K562 (cell line): Measurements from ENCODE around the gene NSUN6. TPM values are rescaled to one million over a fixed set of nuclear protein-coding genes. Genes with fewer than 3 reads are reported as not detected.

ENCODE experiments used
- KDM5B ChIP-seq: fragments of 200-600 bp; sonication (generic); IDR thresholded peaks from 2 replicates; pipeline ENCODE4 v1.6.1; 2012; ENCODE audit warnings: low read depth, mild to moderate bottlenecking, moderate library complexity, low read length, control low read depth, inconsistent platforms; ENCODE audit not compliant: insufficient replicate concordance
- SAFB ChIP-seq: fragments of 200-400 bp; formaldehyde crosslinking; IDR thresholded peaks from 2 replicates; pipeline ENCODE4 v1.6.1; 2017; ENCODE audit warnings: low read depth, low read length, borderline replicate concordance
- SMAD3 ChIP-seq: fragments of 450-650 bp; formaldehyde crosslinking; conservative IDR thresholded peaks from 2 replicates; pipeline ENCODE4 v1.4.0; 2020; ENCODE audit warnings: mild to moderate bottlenecking
- TAF7 ChIP-seq: fragments of 450-650 bp; IDR thresholded peaks from 2 replicates; pipeline ENCODE4 v1.6.1; 2016; ENCODE audit warnings: missing genetic modification characterization, missing compliant biosample characterization
- ZNF75A ChIP-seq: fragments of 450-650 bp; formaldehyde crosslinking; IDR thresholded peaks from 2 replicates; pipeline ENCODE4 v1.4.0; 2020; ENCODE audit warnings: mild to moderate bottlenecking
- polyA plus RNA-seq, 8 experiments: library from polyadenylated mRNA; depleted of rRNA in 4 of 8; stranded (reverse) in 5 of 8; unstranded in 3 of 8; fragments of >200 nt; fragmentation: Nextera tagmentation in 2 of 8; fragmentation: Illumina TruSeq in 1 of 8; extraction: Ambion mirVana in 2 of 8; extraction: Trizol in 1 of 8; gene quantifications; 2 replicates each; pipeline versions ENCODE4 v1.2.1 to v1.2.3, GENCODE V29; 2011 to 2014; ENCODE audit warnings: inconsistent platforms in 1 of 8, missing spikeins in 1 of 8
- total RNA-seq, 7 experiments: library from RNA; depleted of rRNA in 6 of 7; stranded (reverse); fragments of >200 nt in 6 of 7; fragmentation: Illumina TruSeq in 2 of 7; extraction: Trizol in 2 of 7; gene quantifications; 2 replicates each; pipeline versions ENCODE4 v1.2.1 to v1.2.3, GENCODE V29; 2011 to 2021; ENCODE audit warnings: low replicate concordance in 1 of 7
- TF ChIP-seq, protein P1 (sequence below), 2 experiments: fragments of 450-650 bp in 1 of 2; sonication (generic) in 1 of 2; formaldehyde crosslinking in 1 of 2; IDR thresholded peaks; 2 replicates each; pipeline versions ENCODE4 v1.7.1 to v1.9.0; 2016 to 2022; ENCODE audit warnings: inconsistent platforms in 1 of 2, mild to moderate bottlenecking in 1 of 2, missing genetic modification reagents in 1 of 2
- TF ChIP-seq, protein P2 (sequence below): IDR thresholded peaks from 2 replicates; pipeline ENCODE4 v1.6.1; 2016; ENCODE audit warnings: missing genetic modification characterization, missing compliant biosample characterization

Gene NSUN6
- total and polyA plus RNA-seq, 9 of the 15 experiments (the other 6 are each of a cell fraction or from before 2014, with no cell fraction given), result 12.5 to 33.1 (median 24.2) TPM

DNA sequence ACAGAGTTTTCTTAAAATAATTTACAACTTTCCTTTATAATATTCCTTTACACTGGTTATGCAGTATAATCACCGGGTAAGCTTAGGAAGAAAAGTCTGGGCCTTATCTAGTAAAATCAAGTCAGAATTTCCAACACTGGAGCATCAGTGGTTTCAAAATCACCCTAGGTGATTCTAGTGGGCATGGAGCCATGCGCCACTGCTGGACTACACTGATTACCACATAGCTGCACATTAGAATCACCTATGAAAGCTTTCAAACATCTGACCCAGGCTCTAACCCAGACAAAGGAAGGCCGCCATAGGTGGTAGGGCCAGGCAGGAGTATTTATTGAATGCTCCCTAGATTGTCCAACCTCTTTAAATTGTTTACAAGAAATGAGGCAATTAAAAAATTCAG, 52.0 kb downstream of the NSUN6 start (continued):
- TF ChIP-seq, protein P1, sequence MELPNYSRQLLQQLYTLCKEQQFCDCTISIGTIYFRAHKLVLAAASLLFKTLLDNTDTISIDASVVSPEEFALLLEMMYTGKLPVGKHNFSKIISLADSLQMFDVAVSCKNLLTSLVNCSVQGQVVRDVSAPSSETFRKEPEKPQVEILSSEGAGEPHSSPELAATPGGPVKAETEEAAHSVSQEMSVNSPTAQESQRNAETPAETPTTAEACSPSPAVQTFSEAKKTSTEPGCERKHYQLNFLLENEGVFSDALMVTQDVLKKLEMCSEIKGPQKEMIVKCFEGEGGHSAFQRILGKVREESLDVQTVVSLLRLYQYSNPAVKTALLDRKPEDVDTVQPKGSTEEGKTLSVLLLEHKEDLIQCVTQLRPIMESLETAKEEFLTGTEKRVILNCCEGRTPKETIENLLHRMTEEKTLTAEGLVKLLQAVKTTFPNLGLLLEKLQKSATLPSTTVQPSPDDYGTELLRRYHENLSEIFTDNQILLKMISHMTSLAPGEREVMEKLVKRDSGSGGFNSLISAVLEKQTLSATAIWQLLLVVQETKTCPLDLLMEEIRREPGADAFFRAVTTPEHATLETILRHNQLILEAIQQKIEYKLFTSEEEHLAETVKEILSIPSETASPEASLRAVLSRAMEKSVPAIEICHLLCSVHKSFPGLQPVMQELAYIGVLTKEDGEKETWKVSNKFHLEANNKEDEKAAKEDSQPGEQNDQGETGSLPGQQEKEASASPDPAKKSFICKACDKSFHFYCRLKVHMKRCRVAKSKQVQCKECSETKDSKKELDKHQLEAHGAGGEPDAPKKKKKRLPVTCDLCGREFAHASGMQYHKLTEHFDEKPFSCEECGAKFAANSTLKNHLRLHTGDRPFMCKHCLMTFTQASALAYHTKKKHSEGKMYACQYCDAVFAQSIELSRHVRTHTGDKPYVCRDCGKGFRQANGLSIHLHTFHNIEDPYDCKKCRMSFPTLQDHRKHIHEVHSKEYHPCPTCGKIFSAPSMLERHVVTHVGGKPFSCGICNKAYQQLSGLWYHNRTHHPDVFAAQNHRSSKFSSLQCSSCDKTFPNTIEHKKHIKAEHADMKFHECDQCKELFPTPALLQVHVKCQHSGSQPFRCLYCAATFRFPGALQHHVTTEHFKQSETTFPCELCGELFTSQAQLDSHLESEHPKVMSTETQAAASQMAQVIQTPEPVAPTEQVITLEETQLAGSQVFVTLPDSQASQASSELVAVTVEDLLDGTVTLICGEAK (IDR thresholded peaks at IDR 0.05), result no peak
- TF ChIP-seq, protein P1 (CRISPR knock-in tag; IDR thresholded peaks at IDR 0.05), result no peak
- no peak for TF ChIP-seq KDM5B
- TF ChIP-seq, protein P2, sequence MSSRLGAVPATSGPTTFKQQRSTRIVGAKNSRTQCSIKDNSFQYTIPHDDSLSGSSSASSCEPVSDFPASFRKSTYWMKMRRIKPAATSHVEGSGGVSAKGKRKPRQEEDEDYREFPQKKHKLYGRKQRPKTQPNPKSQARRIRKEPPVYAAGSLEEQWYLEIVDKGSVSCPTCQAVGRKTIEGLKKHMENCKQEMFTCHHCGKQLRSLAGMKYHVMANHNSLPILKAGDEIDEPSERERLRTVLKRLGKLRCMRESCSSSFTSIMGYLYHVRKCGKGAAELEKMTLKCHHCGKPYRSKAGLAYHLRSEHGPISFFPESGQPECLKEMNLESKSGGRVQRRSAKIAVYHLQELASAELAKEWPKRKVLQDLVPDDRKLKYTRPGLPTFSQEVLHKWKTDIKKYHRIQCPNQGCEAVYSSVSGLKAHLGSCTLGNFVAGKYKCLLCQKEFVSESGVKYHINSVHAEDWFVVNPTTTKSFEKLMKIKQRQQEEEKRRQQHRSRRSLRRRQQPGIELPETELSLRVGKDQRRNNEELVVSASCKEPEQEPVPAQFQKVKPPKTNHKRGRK (tag), result no peak
- TF ChIP-seq ZNF75A (CRISPR knock-in tag), result no peak
- TF ChIP-seq SMAD3, result no peak
- TF ChIP-seq SAFB, result no peak
- no peak for TF ChIP-seq TAF7 (tag)
- TF ChIP-seq, all 486 proteins: peak for 0
